ENCODE measurements around the gene SERPINA3.

Gene SERPINA3

DNA sequence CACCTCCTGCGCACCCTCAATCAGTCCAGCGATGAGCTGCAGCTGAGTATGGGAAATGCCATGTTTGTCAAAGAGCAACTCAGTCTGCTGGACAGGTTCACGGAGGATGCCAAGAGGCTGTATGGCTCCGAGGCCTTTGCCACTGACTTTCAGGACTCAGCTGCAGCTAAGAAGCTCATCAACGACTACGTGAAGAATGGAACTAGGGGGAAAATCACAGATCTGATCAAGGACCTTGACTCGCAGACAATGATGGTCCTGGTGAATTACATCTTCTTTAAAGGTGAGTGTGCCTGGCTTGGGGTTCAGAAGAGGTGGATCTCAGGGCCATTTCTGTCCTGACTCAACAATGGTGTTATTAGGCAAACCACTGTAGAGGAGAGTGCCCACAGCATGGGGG is 2.6 kb downstream of the SERPINA3 start:
- no peak for DNase-seq

- DNase-seq, result no peak
These were observed 3.1 kb downstream of the SERPINA3 start for GRCh38 chr14:94615254-94615653.

DNA sequence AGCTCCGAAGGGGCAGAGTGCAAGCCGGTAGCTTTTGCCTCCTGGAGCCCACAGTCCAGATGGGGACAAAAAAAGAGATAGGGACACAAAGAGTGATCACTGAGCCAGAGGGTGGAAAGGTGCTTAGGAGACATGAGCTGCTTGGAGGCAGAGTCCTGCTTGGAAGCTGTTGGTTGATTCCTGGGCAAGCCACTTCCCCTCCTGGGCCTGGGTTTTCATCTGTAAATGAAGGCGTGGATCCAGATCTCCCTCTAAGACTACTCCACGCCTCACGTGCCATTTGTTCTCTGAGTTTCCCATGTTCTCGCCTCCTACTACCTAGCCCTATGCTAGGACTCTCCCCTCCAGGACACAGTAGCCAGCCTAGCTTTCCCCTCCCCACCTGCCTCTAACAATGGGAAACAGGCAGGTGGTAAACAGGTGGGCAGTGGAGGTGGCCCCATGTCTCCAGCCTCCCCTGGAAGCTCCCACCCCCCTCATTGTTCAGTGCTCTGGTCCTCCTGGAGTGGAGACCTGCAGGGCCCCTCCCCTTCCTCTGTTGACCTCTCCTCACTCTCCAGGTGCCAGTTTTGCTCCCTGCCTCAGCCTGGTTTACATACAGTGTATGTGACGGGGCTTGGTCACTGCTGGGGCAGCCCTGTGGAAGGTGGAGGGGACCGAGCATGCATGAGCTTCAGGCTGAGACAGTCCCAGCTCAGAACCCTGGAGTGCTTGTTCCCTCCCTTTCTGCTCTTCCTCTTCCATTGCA is 3.8 kb downstream of the SERPINA3 start:
- no peak for DNase-seq

DNA sequence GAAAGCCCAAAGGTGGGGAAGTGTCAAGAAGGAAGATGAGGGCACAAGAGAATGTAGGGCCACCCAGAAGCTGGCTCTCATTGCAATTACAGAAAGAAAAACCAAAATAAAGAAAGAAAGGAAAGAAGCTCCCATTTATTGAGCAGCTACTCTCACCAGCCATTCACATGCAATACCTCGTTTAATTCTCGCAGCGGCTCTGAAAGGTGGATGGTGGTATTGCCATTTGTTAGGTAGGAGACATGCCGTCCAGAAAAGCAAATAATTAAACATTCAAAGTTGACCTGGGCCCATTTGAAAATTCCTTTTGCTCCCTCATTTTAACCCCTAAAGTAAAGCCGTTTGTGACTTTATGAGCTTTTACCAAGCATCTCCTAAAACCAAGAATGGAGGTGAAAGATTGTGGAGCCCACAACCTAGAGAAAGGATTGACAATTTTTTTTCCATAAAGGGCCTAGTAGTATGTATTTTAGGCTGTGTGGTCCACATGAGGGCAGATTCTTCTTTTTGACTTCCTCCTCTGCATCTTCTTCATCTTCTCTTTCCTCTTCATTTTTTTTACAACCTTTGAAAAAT is 5.3 kb downstream of the SERPINA3 start:
- no peak for DNase-seq

- no peak for DNase-seq
These were observed 6.0 kb downstream of the SERPINA3 start for GRCh38 chr14:94617988-94618822.

DNA sequence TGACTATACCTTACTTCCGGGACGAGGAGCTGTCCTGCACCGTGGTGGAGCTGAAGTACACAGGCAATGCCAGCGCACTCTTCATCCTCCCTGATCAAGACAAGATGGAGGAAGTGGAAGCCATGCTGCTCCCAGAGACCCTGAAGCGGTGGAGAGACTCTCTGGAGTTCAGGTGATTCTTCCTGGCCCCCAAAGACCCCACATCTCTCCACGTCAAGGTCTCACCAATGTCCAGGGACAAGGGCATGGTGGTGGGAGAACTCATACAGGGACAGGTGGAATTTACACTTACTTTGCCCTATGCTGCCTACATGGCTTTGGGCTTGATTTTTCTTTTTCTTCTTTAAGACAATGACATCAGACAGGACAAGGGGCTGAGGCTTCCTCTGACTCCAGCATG is 7.1 kb downstream of the SERPINA3 start:
- DNase-seq, result no peak

GRCh38 chr14:94620597-94620996 is 8.4 kb downstream of the SERPINA3 start:
- no peak for DNase-seq

- DNase-seq, result no peak
These were observed 9.4 kb downstream of the SERPINA3 start for GRCh38 chr14:94621358-94622134.

DNA sequence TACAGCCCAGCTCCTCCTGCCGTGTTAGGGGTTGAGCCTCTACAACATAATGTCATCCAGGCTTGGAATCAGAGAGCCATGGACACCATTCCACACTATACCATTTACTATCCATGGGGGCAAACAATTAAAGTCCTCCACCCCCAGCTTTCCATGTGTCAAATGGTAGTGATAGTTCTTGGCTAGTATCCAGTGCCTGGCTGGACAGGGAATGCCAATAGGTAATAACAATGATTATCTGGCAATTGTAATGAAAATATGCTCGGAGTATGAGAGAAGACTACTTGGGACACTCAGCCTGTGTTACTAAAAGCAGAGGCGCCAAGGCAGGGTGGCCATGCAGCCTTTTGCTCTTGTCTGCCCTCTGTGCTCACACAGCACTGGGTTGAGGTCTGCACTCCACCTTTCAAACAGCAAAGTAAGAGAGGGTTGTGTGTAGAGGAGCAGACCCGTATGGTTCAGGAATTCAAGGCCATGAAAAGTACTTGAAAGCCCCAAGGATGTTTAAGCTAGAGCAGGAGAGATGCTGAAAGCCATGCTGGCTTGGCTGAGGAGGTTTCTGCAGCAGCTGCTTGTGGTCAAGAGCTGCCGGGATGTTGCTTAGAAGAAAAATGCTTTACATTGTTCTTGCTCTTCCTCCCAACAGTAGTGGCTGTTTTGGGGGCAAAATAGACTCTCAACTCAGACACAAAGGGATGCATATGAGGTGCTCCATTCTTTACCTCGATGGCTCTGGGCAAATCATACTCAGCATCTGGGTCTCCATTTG is 10.6 kb downstream of the SERPINA3 start:
- DNase-seq, result no peak

DNA sequence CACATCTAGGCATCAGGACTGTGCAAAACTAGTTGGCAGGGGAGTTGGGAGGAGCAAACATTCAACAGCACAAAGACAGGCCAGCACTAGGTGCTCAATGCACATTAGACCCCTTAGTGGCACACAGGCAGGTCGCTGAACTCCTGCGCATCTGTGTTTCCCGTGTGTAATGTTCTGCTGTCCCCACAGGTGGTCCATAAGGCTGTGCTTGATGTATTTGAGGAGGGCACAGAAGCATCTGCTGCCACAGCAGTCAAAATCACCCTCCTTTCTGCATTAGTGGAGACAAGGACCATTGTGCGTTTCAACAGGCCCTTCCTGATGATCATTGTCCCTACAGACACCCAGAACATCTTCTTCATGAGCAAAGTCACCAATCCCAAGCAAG is 11.2 kb downstream of the SERPINA3 start:
- DNase-seq, result no peak

GRCh38 chr14:94623856-94624499 is 11.8 kb downstream of the SERPINA3 start:
- DNase-seq, result no peak

GRCh38 chr14:94624537-94625352 is 12.6 kb downstream of the SERPINA3 start:
- no peak for DNase-seq

DNA sequence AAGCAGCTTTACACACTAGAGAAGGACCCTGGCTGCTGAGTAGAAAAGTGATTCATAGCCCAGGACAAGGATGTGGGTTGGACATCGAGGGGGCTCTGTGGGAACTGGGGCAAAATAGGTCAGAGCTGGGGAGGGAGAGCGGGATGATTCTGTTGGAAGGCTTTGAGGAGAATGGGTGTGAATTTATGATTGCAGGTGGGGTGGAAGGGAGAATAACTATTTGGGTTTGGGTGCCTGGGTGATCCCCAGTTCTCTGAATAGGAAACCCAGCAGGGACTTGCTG is 13.1 kb downstream of the SERPINA3 start:
- DNase-seq, result no peak

- DNase-seq, result no peak
These were observed 16.4 kb downstream of the SERPINA3 start for GRCh38 chr14:94628578-94628977.

DNA sequence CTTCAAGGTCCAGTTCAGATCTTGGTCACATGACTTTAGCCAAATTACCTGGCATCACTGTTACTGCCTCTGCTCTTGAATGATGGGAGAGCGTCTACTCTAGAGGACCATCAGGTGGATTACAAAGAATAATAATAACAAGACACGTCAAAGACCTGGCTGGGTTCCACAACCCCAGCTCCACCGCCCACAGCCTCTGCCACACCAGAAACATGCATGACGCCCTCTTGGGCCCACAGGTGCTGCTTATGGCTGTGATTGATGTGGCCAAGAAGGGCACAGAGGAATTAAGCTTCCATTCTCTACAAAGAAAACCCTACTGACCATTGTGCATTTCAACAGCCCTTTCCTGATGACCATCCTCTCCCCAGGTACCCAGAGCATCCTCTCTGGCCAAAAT is 18.2 kb downstream of the SERPINA3 start:
- no peak for DNase-seq

GRCh38 chr14:94631050-94631449 is 18.9 kb downstream of the SERPINA3 start:
- no peak for DNase-seq

- no peak for DNase-seq
These were observed 19.5 kb downstream of the SERPINA3 start for GRCh38 chr14:94631536-94632304.

- DNase-seq, result no peak
These were observed 20.1 kb downstream of the SERPINA3 start for GRCh38 chr14:94632305-94632590.

GRCh38 chr14:94633121-94633520 is 20.9 kb downstream of the SERPINA3 start:
- no peak for DNase-seq

DNA sequence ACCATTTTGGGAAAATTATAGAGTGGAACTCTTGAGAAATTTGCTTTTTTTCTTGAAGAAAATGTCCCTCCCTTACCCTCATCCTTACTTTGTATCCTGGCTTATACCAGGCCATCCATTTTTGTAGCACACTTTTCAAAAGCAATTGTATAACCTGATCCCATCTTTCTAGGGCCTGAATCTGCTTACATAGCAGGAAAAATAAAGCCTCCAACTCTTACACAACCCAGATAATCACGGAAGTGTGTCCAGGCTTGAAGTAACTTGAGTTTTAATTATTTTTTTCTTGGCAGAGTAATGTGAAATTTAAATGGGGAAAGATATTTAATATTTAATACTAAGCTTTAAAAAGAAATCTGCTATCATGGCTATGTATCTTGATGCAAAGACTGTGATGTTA is 23.0 kb downstream of the SERPINA3 start:
- DNase-seq, result no peak
